Activated CD8-positive, alpha-beta T cell treated with anti-CD3 and anti-CD28 coated beads for 36 hours (primary cell): ENCODE results near the gene LOXL4. TPM values are rescaled to one million over a fixed set of nuclear protein-coding genes. Genes with fewer than 3 reads are reported as not detected.

Source experiments
- ATAC-seq: fragments of 200-7000 bp; cut with Tn5 transposase; one replicate; pipeline ENCODE4 v1.10.0; 2021; ENCODE audit warnings: mild to moderate bottlenecking, moderate library complexity
- CTCF ChIA-PET: fragments of 350-600 bp; sonication (Branson Sonifier 250); formaldehyde crosslinking; loops from one replicate; lab custom pipeline; 2021; ENCODE audit warnings: antibody characterized with exemption; lab: Charles Lee
- POLR2A ChIA-PET: fragments of 350-600 bp; sonication (Branson Sonifier 250); formaldehyde crosslinking; loops from one replicate; lab custom pipeline; 2021; ENCODE audit warnings: antibody characterized with exemption; lab: Charles Lee
- DNase-seq: peaks from one replicate; pipeline ENCODE4 v3.0.0-alpha.2; 2020
- H3K27ac Mint-ChIP-seq: one replicate; pipeline ENCODE4 v1.8.0; 2021; ENCODE audit warnings: mild to moderate bottlenecking, mixed read lengths
- H3K27me3 Mint-ChIP-seq: one replicate; pipeline ENCODE4 v1.8.0; 2021; ENCODE audit warnings: mixed read lengths
- H3K36me3 Mint-ChIP-seq: one replicate; pipeline ENCODE4 v1.8.0; 2021; ENCODE audit warnings: low read depth, mixed read lengths
- H3K4me1 Mint-ChIP-seq: one replicate; pipeline ENCODE4 v1.8.0; 2021; ENCODE audit warnings: low read depth, mixed read lengths
- H3K4me3 Mint-ChIP-seq: one replicate; pipeline ENCODE4 v1.8.0; 2021; ENCODE audit warnings: mild to moderate bottlenecking, moderate library complexity, mixed read lengths
- H3K9me3 Mint-ChIP-seq: one replicate; pipeline ENCODE4 v1.8.0; 2021; ENCODE audit warnings: mixed read lengths
- intact Hi-C: fragments of 100-400 bp; cut with micrococcal nuclease; formaldehyde crosslinking; loops from one replicate; pipeline ENCODE4 v1.10.0; 2022
- total RNA-seq, 2 experiments: library from RNA; stranded (reverse); gene quantifications; one replicate each; pipeline ENCODE4 v1.2.3, GENCODE V29; 2021
- TF ChIP-seq, protein P1 (sequence below): fragments of 200-600 bp; IDR thresholded peaks from one replicate; pipeline ENCODE4 v1.8.0; 2022; ENCODE audit warnings: antibody characterized with exemption, mild to moderate bottlenecking

Gene LOXL4
- total RNA-seq, 2 experiments from 2014 or later = not detected

DNA sequence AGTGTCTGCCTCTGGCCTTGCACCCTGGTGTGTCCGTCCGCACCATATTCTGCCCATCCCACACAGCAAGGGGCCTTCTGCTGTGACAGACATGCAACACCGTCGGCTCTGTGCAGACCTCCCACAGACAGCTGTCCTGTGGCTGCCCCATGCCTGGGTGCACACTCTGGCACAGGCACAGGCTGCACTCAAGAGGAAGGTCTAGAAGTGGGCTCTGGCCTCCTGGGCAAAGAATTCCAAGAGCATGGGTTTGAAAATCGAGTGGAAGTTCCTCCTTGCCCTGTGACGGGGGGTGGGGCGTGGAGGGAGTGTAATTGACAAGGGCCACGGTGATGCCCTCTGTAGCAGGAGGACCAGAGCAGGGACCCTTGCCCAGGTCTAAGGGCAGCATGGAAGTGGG is 4.3 kb upstream of the LOXL4 start:
- peaks cover 22% of the 10 kb centered on the region for H3K27me3 Mint-ChIP-seq
- ChIA-PET CTCF (no interaction called here), POLR2A (no interaction called here)
- H3K4me3 Mint-ChIP-seq = no peak overlapping the region
- TF ChIP-seq, protein P1, sequence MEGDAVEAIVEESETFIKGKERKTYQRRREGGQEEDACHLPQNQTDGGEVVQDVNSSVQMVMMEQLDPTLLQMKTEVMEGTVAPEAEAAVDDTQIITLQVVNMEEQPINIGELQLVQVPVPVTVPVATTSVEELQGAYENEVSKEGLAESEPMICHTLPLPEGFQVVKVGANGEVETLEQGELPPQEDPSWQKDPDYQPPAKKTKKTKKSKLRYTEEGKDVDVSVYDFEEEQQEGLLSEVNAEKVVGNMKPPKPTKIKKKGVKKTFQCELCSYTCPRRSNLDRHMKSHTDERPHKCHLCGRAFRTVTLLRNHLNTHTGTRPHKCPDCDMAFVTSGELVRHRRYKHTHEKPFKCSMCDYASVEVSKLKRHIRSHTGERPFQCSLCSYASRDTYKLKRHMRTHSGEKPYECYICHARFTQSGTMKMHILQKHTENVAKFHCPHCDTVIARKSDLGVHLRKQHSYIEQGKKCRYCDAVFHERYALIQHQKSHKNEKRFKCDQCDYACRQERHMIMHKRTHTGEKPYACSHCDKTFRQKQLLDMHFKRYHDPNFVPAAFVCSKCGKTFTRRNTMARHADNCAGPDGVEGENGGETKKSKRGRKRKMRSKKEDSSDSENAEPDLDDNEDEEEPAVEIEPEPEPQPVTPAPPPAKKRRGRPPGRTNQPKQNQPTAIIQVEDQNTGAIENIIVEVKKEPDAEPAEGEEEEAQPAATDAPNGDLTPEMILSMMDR = no peak
- peaks cover 3% of the 10 kb centered on the region for H3K4me1 Mint-ChIP-seq
- intact Hi-C loops = no loop called here
- H3K9me3 Mint-ChIP-seq = no peaks in the 10 kb centered on the region
- ATAC-seq = no peak
- no peak for DNase-seq
- H3K27ac Mint-ChIP-seq = no peak overlapping the region
- no peaks in the 10 kb centered on the region for H3K36me3 Mint-ChIP-seq

DNA sequence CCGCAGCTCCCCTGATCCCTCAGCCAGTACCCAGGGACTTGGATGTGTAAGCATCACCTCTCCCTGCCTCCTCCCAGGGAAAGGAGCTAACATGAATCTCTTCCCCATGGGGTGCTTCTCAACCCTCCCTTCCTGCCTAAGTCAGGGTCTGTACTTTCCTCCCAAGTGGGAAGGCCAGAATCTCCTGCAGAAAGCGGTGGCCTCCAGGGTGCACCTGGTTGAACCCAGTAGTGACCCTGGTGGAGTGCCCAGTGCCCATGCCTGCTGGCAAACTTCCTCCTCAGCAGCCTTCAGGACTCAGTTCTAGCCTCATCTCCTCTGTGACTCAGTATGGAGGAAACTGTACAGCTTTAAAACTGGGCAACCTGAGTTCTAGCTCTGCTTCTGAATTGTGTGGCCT is 2.8 kb upstream of the LOXL4 start:
- Mint-ChIP-seq H3K4me1 (peaks cover 3% of the 10 kb centered on the region), H3K27ac (no peak overlapping the region), H3K4me3 (no peak overlapping the region), H3K36me3 (no peaks in the 10 kb centered on the region), H3K27me3 (peaks cover 28% of the 10 kb centered on the region), H3K9me3 (no peaks in the 10 kb centered on the region)
- intact Hi-C loops = no loop called here
- ATAC-seq (no peak), DNase-seq (no peak)
- TF ChIP-seq, protein P1 = no peak
- CTCF ChIA-PET = interaction anchor here (0.8 kb wide), 1 partner anchor 14 kb away, joined by 3 read pairs; no protein-coding TSS in a partner anchor
- POLR2A ChIA-PET = no interaction called here

DNA sequence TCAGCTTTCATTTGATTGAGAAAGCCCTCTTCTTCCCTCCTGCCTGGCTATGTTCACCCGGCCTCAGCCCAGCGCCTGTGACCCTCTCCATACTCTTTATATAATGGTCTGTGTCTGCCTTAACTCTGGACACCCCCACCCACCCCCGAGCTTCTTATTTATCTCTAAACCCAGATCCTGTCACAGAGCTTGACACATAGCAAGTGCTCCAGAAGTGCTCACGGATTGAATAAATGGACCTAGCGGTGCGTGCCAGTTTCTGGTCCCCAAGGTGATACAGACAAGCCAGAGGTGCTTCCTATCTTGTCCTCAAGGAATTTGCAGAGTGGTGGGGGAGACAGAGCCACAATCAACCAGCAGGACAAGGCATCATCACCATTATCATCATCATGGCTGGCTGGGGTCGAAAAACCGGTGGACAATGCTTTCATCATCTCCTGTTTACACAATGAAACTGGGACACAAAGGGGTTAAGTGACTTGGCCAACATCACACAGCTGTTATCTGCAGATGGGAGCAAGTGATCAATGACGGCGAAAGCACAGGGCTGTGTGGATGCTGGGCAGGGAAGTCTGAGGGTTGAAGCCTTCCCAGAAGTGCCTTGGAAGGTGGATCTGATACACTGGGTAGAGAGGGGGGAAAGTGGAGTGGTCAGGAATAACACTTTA is 2.2 kb upstream of the LOXL4 start:
- TF ChIP-seq, protein P1 = no peak
- Mint-ChIP-seq H3K27ac (no peak overlapping the region), H3K4me1 (peaks cover 3% of the 10 kb centered on the region), H3K36me3 (no peaks in the 10 kb centered on the region), H3K4me3 (no peak overlapping the region), H3K27me3 (peaks cover 28% of the 10 kb centered on the region), H3K9me3 (no peaks in the 10 kb centered on the region)
- ATAC-seq (no peak), DNase-seq (no peak)
- CTCF ChIA-PET = interaction anchor here (0.8 kb wide), 1 partner anchor 13 kb away, joined by 3 read pairs; no protein-coding TSS in a partner anchor
- POLR2A ChIA-PET = interaction anchor here (1.0 kb wide), 1 partner anchor 13 kb away, joined by 3 read pairs; no protein-coding TSS in a partner anchor
- intact Hi-C loops = no loop called here

- ATAC-seq (no peak), DNase-seq (no peak)
- peaks cover 27% of the 10 kb centered on the region for H3K27me3 Mint-ChIP-seq
- H3K4me1 Mint-ChIP-seq = peaks cover 3% of the 10 kb centered on the region
- POLR2A ChIA-PET = interaction anchor here (0.8 to 1.0 kb wide), 2 partner anchors 13 to 16 kb away, joined by 3 read pairs; no protein-coding TSS in a partner anchor
- H3K36me3 Mint-ChIP-seq = no peaks in the 10 kb centered on the region
- no peak overlapping the region for H3K27ac Mint-ChIP-seq
- CTCF ChIA-PET = no interaction called here
- TF ChIP-seq, protein P1 = no peak
- intact Hi-C loops = no loop called here
- no peaks in the 10 kb centered on the region for H3K9me3 Mint-ChIP-seq
- H3K4me3 Mint-ChIP-seq = no peak overlapping the region
Measured at GRCh38 chr10:98269435-98269912, 1.5 kb upstream of the LOXL4 start.
